ENCODE results near the gene FANCE. TPM values are rescaled to one million over a fixed set of nuclear protein-coding genes. Genes with fewer than 3 reads are reported as not detected.

The FANCE gene
- polyA plus RNA-seq, 12 donors = 14.2 to 26.4 (median 18.7) TPM; not detected in 1

- no peak for DNase-seq
These were observed 11.2 kb downstream of the FANCE start for GRCh38 chr6:35463292-35463691.

DNA sequence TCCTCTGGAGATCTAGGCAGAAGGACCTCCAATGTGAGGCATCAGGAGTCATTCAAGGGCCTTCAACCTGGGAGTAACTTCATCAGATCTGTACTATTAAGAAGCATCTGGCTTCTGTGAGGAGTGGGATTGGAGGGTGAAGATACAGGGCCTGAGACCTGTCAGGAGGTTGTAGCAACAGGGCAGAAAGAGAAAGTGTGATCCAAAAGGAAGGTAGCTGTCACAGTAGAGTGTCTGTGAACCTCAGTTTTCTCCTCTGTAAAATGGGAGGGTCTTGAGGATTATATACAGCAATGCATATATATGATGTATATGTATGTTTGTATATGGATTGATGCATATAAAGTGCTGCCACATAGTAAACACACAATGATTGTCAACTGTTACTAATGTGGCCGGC is 13.5 kb downstream of the FANCE start:
- no peak for DNase-seq

GRCh38 chr6:35468181-35468979 is 16.2 kb downstream of the FANCE start, which contains the start of gene RPL10A:
RPL10A (plus strand) TSS chr6:35468401; CDS start chr6:35468435, 34 bp downstream.
- peak; percentile 99 for DNase-seq

GRCh38 chr6:35468980-35469750 is 17.0 kb downstream of the FANCE start:
- no peak for DNase-seq

DNA sequence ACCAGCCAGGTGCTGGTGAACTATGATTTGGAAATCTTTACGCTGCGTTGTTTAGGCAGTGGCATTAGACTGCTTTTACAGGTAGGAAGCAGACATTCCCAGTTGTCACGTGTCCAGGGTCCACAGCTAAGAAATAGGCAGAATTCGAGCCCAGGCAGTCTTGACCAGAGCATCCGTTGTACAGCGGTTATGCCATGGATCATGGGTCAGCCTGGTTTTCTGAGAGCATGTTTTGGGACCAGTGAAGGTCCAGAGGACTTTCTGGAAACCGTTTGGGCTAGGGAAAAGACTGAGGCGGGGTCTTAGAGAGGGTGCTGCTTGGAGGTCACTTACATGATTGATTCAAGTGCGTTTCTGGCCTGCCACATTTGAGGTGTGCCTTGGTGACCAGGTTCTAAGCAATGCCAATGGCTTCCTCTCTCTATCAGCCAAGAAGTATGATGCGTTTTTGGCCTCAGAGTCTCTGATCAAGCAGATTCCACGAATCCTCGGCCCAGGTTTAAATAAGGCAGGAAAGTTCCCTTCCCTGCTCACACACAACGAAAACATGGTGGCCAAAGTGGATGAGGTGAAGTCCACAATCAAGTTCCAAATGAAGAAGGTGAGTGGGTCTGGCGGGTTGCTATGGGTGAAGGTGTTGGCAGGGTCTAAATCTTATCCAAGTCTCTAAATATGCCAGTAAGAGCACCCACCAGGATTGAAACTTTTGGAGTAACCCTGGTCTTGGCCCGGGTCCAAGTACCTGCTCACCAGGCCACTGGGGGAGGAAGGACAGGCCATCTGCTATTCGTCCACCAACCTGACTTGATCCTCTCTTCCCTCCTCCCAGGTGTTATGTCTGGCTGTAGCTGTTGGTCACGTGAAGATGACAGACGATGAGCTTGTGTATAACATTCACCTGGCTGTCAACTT is 17.9 kb downstream of the FANCE start:
- no peak for DNase-seq

DNA sequence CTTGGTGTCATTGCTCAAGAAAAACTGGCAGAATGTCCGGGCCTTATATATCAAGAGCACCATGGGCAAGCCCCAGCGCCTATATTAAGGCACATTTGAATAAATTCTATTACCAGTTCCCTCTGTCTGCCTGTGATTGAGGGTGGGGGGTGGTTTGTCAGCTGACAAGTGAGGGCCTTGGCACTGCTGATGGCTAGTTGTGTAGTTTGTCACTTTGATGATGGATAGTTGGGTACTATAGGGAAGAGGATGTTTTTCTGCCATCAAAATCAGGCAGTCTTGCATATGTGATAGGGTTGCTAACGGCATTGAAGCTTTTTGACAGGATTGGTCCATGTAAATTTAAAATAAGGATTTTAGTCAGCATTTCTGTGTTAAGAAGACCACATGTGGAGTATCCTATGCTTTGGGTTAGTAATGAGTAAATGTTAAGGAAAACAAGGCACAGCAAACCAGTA is 18.6 kb downstream of the FANCE start:
- DNase-seq = no peak

DNA sequence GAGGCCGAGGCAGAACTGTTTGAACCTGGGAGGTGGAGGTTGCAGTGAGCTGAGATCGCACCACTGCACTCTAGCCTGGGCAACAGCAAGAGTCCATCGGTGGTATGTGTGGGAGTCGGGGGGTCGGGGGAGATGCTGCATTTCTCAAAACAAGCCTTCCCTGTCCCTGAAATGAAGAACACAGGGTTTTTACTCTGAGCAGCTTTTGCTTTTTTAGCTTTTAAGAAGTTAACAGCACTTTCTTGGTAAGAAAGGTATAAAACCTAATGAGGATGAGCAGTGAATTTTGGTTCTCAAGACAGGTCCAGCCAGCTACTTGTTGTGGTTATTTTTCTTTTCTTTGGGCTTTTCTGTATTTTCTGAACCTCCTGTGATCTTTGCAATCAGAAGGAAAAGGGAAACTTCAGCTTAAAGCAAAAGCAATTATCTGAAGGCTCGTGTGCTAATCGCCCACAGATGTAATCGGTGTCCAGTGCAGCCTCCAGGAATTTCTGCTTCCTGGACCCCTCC is 19.8 kb downstream of the FANCE start:
- DNase-seq = no peak

DNA sequence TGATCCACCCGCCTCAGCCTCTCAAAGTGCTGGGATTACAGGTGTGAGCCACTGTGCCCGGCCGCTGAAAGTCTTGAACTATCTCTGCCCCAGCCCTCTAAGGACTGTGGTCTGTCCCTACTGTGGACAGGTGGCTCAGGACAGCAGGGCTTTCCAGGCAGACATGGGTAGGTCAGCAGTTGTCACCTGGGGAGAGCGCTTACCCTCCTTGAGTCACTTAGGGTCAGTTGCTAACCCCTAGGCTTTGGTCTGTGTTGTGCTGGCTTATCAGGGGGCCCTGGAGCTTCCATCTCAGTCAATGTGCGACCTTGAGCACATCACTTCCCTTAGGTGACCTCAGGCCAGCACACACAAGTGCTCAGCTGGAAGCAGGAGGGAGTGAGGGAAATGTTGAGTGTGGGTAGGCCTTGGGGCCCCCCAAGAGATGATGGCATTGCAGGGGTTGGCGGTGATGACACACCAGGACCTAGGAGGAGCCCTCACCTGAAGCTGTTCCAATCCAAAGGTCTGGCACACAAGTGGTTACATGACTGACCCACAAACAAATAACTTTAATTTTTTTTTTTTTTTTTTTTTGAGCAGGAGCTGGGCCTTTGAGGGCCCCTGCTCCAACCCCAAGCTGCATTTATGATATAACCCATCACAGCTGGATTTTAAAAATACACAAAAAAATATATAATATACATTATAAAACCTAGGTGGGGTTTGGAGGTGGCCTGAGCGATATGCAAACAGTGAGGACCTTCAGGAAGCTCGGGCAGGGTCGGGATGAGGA is 21.1 kb downstream of the FANCE start:
- DNase-seq = no peak

DNA sequence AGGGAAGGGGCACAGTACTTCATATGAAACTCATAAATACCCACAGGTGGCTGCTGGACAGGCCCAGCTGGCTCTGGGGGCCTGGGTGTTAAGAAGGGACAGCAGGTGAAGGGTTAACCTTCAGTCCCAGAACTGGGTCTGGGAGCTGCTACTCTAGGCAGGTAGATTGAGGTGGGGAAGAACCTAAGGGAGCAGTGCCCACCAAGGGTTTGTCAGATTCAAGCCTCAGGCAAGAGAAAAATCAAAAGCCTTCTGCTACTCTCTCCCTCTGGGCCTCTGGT is 21.7 kb downstream of the FANCE start:
- DNase-seq = no peak

DNA sequence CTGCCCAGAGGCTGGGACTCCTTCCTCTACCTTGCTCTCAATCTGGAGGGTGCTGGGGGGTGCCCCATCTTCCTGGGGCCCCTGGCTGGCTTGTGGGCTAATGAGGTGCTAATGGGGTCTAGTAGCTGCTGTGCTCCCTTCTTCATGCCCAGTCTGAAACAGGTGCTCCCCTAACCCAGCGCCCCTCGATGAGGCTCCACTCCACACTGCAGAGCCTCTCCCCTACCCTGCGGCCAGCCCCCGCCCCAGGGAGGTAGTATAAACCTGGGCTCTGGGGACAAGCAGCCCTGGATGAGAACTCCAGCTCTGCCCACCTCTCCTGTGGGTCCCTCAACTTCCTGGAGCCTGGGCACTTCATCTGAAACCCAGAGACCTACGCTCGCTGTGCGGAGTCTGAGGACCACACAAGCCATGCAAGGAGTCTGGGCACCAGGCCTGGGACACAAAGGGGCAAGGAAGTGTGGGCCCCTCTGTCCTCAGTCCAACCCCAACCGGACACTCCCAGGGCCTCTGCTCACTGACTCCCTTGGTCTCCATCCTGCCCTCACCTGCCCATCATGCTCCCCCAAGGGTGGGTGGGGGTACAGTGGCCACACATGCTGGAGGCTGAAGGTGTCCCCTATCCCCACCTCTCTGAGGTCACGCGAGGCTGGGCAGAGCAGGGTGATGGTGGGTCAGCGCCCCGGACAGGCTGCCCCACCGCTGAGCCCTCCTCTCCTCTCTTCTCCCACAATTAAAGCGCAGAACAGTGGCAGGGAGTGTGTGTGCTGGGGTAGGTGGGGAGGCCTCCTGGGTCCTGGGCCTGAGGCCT is 22.2 kb downstream of the FANCE start:
- DNase-seq = no peak

GRCh38 chr6:35474942-35475570 is 22.9 kb downstream of the FANCE start:
- no peak for DNase-seq

DNA sequence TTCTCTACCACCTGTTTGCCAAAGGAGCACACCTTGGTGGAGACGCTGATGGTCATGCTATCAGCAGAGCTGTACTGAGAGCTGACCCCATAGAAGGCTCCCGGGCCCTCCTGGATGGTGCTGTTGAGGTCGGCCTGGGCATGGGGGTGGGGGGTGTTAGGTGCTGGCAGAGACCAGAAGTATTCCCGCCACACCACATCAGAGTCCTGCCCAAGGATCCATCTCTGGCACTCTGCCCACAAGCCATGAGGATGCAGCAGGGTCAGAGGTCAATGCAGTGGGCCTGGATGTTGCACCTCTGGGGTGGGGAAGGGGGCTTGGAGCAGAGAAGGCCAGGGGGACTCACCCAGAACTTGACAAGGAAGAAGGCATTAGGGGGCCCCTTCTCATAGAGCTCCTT is 23.4 kb downstream of the FANCE start:
- no peak for DNase-seq

GRCh38 chr6:35476004-35476403 is 23.9 kb downstream of the FANCE start:
- no peak for DNase-seq

DNA sequence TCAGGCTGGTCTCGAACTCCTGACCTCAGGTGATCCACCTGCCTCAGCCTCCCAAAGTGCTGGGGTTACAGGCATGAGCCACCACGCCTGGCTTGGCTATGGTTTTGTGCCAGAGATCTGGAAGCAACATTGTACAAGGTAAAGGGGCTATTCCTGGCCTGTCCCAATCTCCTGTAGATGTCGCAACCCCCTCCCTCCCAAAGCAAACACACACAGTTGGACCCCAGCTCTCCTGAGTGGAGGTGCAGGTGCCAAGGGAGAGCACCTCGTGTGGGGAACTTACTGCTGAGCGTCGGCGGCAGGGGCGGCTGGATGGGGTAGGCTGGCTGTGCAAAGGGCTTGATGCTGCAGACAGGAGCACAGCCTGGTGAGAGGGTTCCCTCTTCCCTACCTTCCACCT is 24.9 kb downstream of the FANCE start:
- DNase-seq = no peak

GRCh38 chr6:35477551-35478179 is 25.5 kb downstream of the FANCE start:
- DNase-seq = no peak

DNA sequence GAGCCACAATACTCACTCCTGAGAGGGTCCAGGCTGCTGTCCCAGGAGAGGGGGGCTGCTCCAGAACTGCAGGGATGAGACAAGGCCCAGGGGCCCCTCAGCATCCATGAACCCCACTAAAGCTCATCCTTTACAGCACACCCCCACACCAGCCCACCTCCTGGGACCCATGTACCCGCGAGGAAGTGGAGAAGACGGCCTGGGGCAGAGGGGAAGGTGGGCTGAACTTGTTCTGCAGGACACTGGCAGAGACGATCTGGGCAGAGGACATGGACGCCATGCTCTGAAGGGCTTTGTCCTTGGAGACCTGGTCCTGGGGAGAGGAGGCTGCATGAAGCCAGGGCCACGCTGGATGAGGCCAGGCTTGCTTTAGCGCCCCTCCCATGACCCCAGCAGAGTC is 26.1 kb downstream of the FANCE start:
- no peak for DNase-seq

GRCh38 chr6:35480176-35480575 is 28.0 kb downstream of the FANCE start:
- DNase-seq = no peak

DNA sequence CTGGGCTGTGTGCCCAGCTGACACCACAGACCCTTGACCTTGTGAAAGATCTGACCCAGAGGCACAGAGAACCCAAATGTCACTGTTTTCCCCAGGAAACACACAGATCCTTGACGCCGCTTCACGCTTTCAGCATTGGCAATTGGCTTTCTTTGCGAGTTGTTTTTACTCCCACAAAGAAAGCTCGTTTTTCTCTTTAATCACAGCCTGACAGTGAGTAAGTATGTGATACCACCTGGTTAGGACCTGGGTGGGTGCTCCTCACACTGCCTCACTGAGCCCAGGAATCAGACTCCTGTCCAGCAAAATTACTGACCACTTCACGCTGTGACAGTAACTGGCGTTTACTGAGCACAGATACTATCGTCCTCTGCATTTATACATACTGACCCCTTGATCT is 29.1 kb downstream of the FANCE start:
- no peak for DNase-seq

DNA sequence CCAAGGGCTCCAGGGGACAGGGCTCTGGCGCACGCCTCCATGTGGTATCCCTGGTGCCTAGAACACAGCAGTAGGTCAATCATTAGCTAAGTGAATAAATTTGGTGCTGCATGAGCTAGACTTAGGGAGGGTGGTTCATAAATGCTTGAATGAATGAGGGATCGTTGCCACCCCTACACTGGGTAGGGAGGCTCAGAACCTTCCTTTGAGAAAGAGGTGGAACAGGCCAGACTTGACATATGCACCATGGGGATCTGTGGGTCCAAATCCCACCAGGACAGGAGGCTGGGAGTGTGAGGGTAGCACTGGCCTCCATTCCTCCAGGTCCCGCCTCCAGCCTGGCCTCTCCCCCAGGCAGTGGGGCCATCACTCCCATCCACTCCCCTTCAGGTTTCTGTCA is 30.9 kb downstream of the FANCE start:
- no peak for DNase-seq
